OCI-LY7 (cell line): ENCODE results near the gene LRRTM1. TPM values are rescaled to one million over a fixed set of nuclear protein-coding genes. Genes with fewer than 3 reads are reported as not detected.

Experiments
- BruUV-seq: library from RNA; stranded (reverse); fragments of 400-500 nt; replicated peaks from 2 replicates; lab custom pipeline; 2021; lab: Mats Ljungman, UMichigan
- CTCF ChIA-PET: fragments of 300-600 bp; sonication (Branson Sonifier 250); formaldehyde crosslinking; loops from one replicate; lab custom pipeline; 2022; ENCODE audit warnings: antibody characterized with exemption; ENCODE audit not compliant: unreplicated experiment; lab: Charles Lee
- POLR2A ChIA-PET: fragments of 300-600 bp; sonication (Branson Sonifier 250); formaldehyde crosslinking; loops from one replicate; lab custom pipeline; 2022; ENCODE audit warnings: antibody characterized with exemption; lab: Charles Lee
- DNase-seq: peaks from one replicate; pipeline ENCODE4 v3.0.0-alpha.2; 2015; ENCODE audit warnings: low spot score
- H2AFZ ChIP-seq: fragments of 200-600 bp; sonication (generic), shearing (Covaris generic); 2 replicates; pipeline ENCODE4 v1.6.1; 2014; ENCODE audit warnings: mild to moderate bottlenecking, antibody characterized with exemption, low read length, moderate library complexity
- H3K27ac ChIP-seq: fragments of 200-600 bp; sonication (generic); 2 replicates; pipeline ENCODE4 v1.5.1; 2014; ENCODE audit warnings: mixed run types, low read depth, mild to moderate bottlenecking, moderate library complexity, low read length, inconsistent platforms; ENCODE audit not compliant: poor library complexity, severe bottlenecking
- H3K36me3 ChIP-seq: fragments of 200-600 bp; sonication (generic); 2 replicates; pipeline ENCODE4 v1.6.1; 2014; ENCODE audit warnings: mild to moderate bottlenecking, antibody characterized with exemption, low read length, moderate library complexity, mixed read lengths; ENCODE audit not compliant: insufficient read depth
- H3K4me1 ChIP-seq: fragments of 200-600 bp; sonication (generic); 2 replicates; pipeline ENCODE4 v1.5.1; 2014; ENCODE audit warnings: mild to moderate bottlenecking, low read length; ENCODE audit not compliant: insufficient read depth, poor library complexity, severe bottlenecking
- H3K4me2 ChIP-seq: fragments of 200-600 bp; sonication (generic); 2 replicates; pipeline ENCODE4 v1.6.1; 2014; ENCODE audit warnings: mild to moderate bottlenecking, low read length
- H3K4me3 ChIP-seq: fragments of 200-600 bp; sonication (generic); 2 replicates; pipeline ENCODE4 v1.5.1; 2014; ENCODE audit warnings: mild to moderate bottlenecking, low read depth, low read length; ENCODE audit not compliant: poor library complexity, severe bottlenecking
- H3K79me2 ChIP-seq: fragments of 200-600 bp; sonication (generic); 2 replicates; pipeline ENCODE4 v1.6.1; 2016; ENCODE audit warnings: low read depth, mild to moderate bottlenecking, low read length, moderate library complexity, mixed read lengths; ENCODE audit not compliant: insufficient read depth
- H3K9me2 ChIP-seq: fragments of 200-600 bp; sonication (generic); 2 replicates; pipeline ENCODE4 v1.6.1; 2016; ENCODE audit warnings: mild to moderate bottlenecking, low read length, mixed read lengths; ENCODE audit not compliant: insufficient read depth
- H3K9me3 ChIP-seq: fragments of 200-600 bp; sonication (generic); 2 replicates; pipeline ENCODE4 v1.6.1; 2014; ENCODE audit warnings: mild to moderate bottlenecking, mixed run types, low read length, mixed read lengths
- H4K20me1 ChIP-seq: fragments of 200-600 bp; sonication (generic); 2 replicates; pipeline ENCODE4 v1.6.1; 2014; ENCODE audit warnings: mild to moderate bottlenecking, antibody characterized with exemption, low read length, moderate library complexity, mixed read lengths; ENCODE audit not compliant: insufficient read depth
- EZH2phosphoT487 ChIP-seq: fragments of 200-600 bp; sonication (generic); IDR thresholded peaks from 2 replicates; pipeline ENCODE4 v1.6.1; 2018; ENCODE audit warnings: low read depth, borderline replicate concordance, mild to moderate bottlenecking, mixed run types, antibody characterized with exemption, low read length, moderate library complexity, mixed read lengths
- intact Hi-C: fragments of 100-400 bp; cut with micrococcal nuclease; formaldehyde crosslinking; loops from one replicate; pipeline ENCODE4 v1.10.0; 2022; ENCODE audit not compliant: unreplicated experiment
- total RNA-seq, 2 experiments: library from RNA; depleted of rRNA in 1 of 2; stranded (reverse); fragments of >200 nt in 1 of 2; shearing (Covaris generic) in 1 of 2; gene quantifications; 2 replicates each; pipeline ENCODE4 v1.2.3, GENCODE V29; 2014 to 2022
- TF ChIP-seq, protein P1 (sequence below): fragments of 200-600 bp; sonication (generic); conservative IDR thresholded peaks from 2 replicates; pipeline ENCODE4 v1.5.1; 2014; ENCODE audit warnings: mild to moderate bottlenecking, antibody characterized with exemption, low read length, moderate library complexity, mixed read lengths

LRRTM1 gene
- total RNA-seq, 2 experiments from 2014 or later: not detected

DNA sequence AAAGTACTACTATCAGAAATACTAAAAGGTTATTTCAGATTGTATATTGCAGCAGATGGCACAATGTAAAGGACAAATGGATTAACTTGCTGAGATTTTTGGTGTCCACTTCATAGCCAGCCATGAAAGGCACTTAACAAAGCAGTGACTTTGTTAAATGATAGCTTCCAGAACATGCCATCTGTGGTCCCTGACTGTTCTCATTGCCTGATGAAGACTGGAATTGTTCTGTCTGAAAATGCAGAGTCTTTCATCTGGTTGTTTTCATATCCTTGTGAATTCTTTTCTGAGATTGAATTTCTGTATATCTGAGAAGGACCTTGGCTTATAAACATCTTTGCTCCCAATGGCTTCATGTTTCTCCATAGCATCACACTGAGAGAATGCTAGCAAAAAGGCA lies 44.4 kb upstream of the LRRTM1 start:
- Histone ChIP-seq H3K36me3 (no peaks in the 10 kb centered on the region), H3K4me1 (no peaks in the 10 kb centered on the region), H3K9me3 (no peaks in the 10 kb centered on the region), H2AFZ (no peak overlapping the region), H3K4me3 (no peak overlapping the region), H3K4me2 (no peak overlapping the region), H3K79me2 (no peaks in the 10 kb centered on the region), H3K9me2 (no peaks in the 10 kb centered on the region), H4K20me1 (no peaks in the 10 kb centered on the region), H3K27ac (no peak overlapping the region)
- no TSS peak for BruUV-seq
- CTCF ChIA-PET: no interaction called here
- intact Hi-C loops: no loop called here
- TF ChIP-seq EZH2phosphoT487: no peak
- TF ChIP-seq, protein P1, sequence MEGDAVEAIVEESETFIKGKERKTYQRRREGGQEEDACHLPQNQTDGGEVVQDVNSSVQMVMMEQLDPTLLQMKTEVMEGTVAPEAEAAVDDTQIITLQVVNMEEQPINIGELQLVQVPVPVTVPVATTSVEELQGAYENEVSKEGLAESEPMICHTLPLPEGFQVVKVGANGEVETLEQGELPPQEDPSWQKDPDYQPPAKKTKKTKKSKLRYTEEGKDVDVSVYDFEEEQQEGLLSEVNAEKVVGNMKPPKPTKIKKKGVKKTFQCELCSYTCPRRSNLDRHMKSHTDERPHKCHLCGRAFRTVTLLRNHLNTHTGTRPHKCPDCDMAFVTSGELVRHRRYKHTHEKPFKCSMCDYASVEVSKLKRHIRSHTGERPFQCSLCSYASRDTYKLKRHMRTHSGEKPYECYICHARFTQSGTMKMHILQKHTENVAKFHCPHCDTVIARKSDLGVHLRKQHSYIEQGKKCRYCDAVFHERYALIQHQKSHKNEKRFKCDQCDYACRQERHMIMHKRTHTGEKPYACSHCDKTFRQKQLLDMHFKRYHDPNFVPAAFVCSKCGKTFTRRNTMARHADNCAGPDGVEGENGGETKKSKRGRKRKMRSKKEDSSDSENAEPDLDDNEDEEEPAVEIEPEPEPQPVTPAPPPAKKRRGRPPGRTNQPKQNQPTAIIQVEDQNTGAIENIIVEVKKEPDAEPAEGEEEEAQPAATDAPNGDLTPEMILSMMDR: no peak
- DNase-seq: no peak
- POLR2A ChIA-PET: interaction anchor here (0.7 to 0.9 kb wide), 3 partner anchors 10 to 666 kb away, joined by 3 to 4 read pairs (median 4); no protein-coding TSS in a partner anchor

GRCh38 chr2:80348078-80348477 lies 43.5 kb upstream of the LRRTM1 start:
- Histone ChIP-seq H3K4me3 (no peak overlapping the region), H3K4me1 (no peaks in the 10 kb centered on the region), H2AFZ (no peak overlapping the region), H3K9me3 (no peaks in the 10 kb centered on the region), H4K20me1 (no peaks in the 10 kb centered on the region), H3K36me3 (no peaks in the 10 kb centered on the region), H3K4me2 (no peak overlapping the region), H3K79me2 (no peaks in the 10 kb centered on the region), H3K9me2 (no peaks in the 10 kb centered on the region), H3K27ac (no peak overlapping the region)
- BruUV-seq: no TSS peak
- POLR2A ChIA-PET: interaction anchor here (0.5 to 1.4 kb wide), 6 partner anchors 17 to 666 kb away, joined by 3 to 4 read pairs (median 4); no protein-coding TSS in a partner anchor
- intact Hi-C loops: no loop called here
- no peak for DNase-seq
- CTCF ChIA-PET: no interaction called here
- TF ChIP-seq EZH2phosphoT487: no peak
- TF ChIP-seq, protein P1: no peak

DNA sequence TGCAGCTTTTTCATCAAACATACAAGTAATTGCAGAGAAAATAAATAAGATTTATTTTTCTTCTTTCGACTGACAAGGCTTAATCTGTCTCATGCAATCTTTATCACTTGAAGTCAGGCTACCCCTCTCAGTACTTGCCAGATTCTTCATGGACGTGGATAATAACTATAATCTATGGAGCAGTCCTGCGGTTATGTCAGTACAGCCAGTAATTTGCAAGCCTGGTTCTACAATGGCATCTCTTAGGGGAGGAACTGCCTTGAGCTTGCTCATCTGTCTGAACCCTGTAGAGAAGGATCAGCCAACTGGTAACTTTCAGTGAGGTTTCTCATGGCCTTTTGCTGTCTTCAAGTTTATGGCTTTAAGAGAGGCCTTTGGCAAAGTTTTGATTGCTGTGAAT lies 35.5 kb upstream of the LRRTM1 start:
- CTCF ChIA-PET: no interaction called here
- no TSS peak for BruUV-seq
- no peaks in the 10 kb centered on the region for H4K20me1 ChIP-seq
- no peaks in the 10 kb centered on the region for H3K79me2 ChIP-seq
- POLR2A ChIA-PET: interaction anchor here (1.4 kb wide), 1 partner anchor 9 kb away, joined by 3 read pairs; no protein-coding TSS in a partner anchor
- DNase-seq: no peak
- no peak overlapping the region for H3K4me2 ChIP-seq
- TF ChIP-seq EZH2phosphoT487: no peak
- TF ChIP-seq, protein P1: no peak
- H3K9me3 ChIP-seq: no peaks in the 10 kb centered on the region
- no peaks in the 10 kb centered on the region for H3K36me3 ChIP-seq
- no peak overlapping the region for H2AFZ ChIP-seq
- intact Hi-C loops: no loop called here
- no peak overlapping the region for H3K27ac ChIP-seq
- no peak overlapping the region for H3K4me3 ChIP-seq
- no peaks in the 10 kb centered on the region for H3K9me2 ChIP-seq
- no peaks in the 10 kb centered on the region for H3K4me1 ChIP-seq
